RPMI7951 (cell line): Measurements from ENCODE around the gene MAB21L4. TPM values are rescaled to one million over a fixed set of nuclear protein-coding genes. Genes with fewer than 3 reads are reported as not detected.
A peak's percentile ranks its signal among the peaks of the same experiment; 100 is the strongest.
"Not testable (repeated sequence)": the region's sequence is repeated elsewhere in the genome, so short reads cannot be mapped to it uniquely, and the experiment has no call there.

Experiments
- DNase-seq: peaks from one replicate; pipeline ENCODE4 v3.0.0-alpha.2; 2012; ENCODE audit warnings: low read depth
- total RNA-seq: library from RNA; depleted of rRNA; stranded (reverse); fragments of >200 nt; shearing (Covaris generic); gene quantifications from 2 replicates; pipeline ENCODE4 v1.2.3, GENCODE V29; 2014

Gene MAB21L4
- total RNA-seq, 1 experiment from 2014 or later = not detected

- no peak for DNase-seq
Observed at GRCh38 chr2:240861547-240861946, 34.4 kb downstream of the MAB21L4 start.

DNA sequence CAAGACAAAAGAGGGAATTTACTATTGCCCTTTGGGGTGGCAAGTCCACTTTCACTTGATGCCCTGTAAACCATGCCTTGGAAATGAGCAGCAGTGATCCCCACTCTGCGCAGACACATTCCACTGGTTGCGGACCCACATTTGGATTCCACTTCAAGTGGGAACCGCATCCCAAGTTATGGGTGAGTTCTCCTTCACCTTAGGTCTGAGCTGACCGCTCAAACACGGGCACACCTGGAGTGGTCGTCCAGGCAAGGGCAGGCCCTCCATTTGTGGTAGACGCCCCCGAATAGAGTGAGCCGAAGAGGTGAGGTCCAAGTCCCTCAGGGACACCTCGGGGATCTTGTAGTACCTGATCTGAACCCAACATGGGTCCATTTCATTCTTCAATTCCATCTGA lies 37.1 kb downstream of the MAB21L4 start:
- DNase-seq = no peak

GRCh38 chr2:240858321-240858720 lies 37.6 kb downstream of the MAB21L4 start:
- DNase-seq = no peak

- DNase-seq = no peak
Observed at GRCh38 chr2:240857039-240858008, 38.6 kb downstream of the MAB21L4 start.

DNA sequence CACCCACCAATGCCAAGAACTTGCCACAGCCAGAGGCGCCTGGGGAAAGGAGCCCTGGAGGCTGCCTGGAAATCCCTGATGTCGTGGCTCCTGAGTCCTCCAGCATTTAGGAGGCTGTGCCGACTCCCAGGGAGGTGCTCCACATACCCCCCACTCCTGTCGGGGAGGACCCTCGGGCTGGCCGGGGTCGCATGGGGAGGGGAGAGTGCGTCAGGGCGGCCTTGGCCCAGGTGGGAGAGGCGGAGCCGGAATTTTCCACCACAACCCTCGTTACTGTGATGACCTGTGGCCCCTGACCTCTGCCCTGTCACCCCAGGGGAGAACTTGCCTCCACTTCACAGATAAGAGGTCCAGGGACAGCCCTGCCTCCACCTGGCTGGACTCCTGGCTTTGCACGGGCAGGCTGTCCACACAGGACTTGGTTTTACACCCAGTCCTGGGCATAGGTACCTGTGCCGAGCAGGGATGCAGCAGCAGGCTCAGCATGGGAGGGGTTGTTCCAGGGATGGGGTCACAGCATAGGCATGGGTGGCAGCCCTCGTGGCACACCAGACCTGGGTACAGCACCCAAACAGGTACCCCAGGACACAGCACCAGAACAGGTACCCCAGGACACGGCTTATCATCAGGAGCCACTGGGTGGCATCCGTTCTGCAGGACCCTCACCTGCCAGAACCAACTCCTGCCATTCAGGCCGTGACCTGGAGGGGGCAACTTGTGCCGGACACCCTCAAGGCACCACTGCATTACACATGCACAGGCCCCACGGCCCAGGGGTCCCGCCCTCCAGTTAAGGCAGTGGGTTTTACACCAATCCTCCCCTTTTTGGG lies 39.6 kb downstream of the MAB21L4 start:
- DNase-seq = no peak

- no peak for DNase-seq
Observed at GRCh38 chr2:240855670-240856069, 40.3 kb downstream of the MAB21L4 start.

GRCh38 chr2:240852671-240853314 lies 43.2 kb downstream of the MAB21L4 start:
- no peak for DNase-seq

DNA sequence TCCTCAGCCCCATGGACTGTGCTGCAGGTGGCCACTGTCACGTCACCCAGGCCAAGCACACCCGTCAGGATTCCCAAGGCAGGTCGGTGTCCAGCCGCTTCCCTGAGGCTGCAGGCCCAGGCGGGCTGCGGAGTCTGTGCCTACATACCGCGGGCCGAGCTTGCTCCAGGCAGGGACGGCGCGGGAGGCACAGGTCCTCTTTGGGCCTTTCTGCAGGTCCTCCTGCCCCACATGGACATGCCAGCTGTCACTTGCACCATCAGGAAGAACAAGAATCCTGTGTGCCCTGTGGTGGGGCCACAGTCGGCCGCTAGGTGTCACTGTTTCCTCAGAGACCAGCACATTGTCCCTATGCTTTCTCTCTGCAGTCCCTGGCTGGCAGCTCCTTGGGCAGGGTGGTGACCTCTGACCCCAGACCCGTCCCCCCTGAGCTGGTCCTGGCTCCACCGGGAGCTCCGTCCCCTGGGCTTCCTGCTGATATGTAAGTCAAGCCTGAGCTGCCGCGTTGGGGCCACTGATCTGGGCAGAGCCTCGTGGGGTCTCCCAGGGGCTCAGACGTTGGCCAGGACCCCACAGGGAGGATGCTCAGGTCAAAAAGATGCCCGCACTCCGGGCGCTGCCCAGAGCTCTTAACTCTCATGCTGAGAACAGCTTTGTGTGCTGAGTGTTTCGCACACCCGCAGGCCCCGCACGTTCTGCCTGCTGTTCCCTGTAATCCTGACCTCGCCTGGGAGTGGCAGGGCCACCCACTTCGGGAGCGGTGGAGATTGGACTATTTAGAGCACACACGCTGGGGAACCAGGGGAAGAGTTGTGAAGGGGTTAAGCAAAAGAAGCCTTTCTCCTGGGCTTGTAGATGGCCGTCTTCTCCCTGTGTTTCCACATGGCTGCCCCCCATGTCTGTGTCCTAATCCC lies 44.6 kb downstream of the MAB21L4 start:
- DNase-seq = peak; percentile 75

GRCh38 chr2:240850756-240851077 lies 45.2 kb downstream of the MAB21L4 start:
- no peak for DNase-seq

DNA sequence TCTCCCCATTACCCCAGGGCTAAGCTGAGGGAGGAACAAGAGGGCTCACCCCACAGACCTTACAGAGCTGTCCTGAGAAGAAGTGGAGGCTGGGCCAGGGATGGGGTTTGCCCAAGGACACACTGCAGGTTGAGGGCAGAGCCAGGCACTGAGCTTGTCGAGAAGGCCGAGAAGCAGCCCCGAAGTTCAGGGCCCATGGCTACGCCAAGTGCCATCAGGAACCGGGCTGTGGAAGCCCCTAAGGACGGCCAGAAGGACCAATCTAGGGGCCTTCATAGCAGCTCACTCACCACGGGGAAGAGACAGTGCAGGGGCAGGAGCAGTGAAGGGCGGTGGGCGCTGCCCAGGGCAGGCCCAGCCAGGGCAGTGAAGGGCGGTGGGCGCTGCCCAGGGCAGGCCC lies 45.9 kb downstream of the MAB21L4 start:
- no peak for DNase-seq

GRCh38 chr2:240848900-240849680 lies 46.9 kb downstream of the MAB21L4 start:
- DNase-seq = no peak

DNA sequence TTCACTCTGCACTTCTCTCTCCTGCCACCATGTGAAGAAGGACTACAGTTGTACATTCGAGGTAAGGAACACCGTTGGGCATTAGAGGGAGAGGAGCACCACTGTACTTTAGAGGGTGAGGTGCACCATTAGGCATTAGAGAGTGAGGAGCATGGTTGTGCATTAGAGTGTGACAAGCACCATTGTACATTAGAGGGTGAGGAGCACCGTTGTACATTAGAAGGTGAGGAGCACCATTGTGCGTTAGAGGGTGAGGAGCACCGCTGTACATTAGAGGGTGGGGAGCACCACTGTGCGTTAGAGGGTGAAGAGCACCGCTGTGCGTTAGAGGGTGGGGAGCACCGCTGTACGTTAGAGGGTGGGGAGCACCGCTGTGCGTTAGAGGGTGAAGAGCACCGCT lies 48.1 kb downstream of the MAB21L4 start:
- DNase-seq = no peak

- no peak for DNase-seq
Observed at GRCh38 chr2:240846873-240847595, 48.9 kb downstream of the MAB21L4 start.

DNA sequence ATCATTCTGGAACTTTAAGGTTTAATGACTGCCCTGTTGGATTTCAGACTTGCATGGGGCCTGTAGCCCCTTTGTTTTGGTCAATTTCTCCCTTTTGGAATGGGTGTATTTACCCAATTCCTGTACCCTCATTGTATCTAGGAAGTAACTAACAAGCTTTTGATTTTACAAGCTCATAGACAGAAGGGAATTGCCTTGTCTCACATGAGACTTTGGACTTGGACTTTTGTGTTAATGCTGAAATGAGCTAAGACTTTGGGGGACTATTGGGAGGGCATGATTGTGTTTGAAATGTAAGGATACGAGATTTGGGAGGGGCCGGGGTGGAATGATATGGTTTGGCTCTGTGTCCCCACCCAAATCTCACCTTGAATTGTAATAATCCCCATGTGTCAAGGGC lies 49.6 kb downstream of the MAB21L4 start:
- DNase-seq = not testable (repeated sequence)

- DNase-seq = peak; percentile 81
Observed at GRCh38 chr2:240840435-240841060, 55.4 kb downstream of the MAB21L4 start.

GRCh38 chr2:240839152-240840143 lies 56.5 kb downstream of the MAB21L4 start:
- peak; percentile 99 for DNase-seq

GRCh38 chr2:240837621-240838020 lies 58.3 kb downstream of the MAB21L4 start:
- no peak for DNase-seq
